DOHH2 (cell line): ENCODE data around the gene KCNQ1.

ENCODE experiments used
- EZH2phosphoT487 ChIP-seq: fragments of 200-600 bp; sonication (generic); IDR thresholded peaks from 2 replicates; pipeline ENCODE4 v1.6.1; 2017; ENCODE audit warnings: borderline replicate concordance, mild to moderate bottlenecking, antibody characterized with exemption, low read length, moderate library complexity, mixed read lengths
- TF ChIP-seq, protein P1 (sequence below): fragments of 200-600 bp; sonication (generic); IDR thresholded peaks from one replicate; pipeline ENCODE4 v1.5.1; 2014; ENCODE audit warnings: antibody characterized with exemption, mild to moderate bottlenecking, low read depth, low read length; ENCODE audit not compliant: poor library complexity, severe bottlenecking

DNA sequence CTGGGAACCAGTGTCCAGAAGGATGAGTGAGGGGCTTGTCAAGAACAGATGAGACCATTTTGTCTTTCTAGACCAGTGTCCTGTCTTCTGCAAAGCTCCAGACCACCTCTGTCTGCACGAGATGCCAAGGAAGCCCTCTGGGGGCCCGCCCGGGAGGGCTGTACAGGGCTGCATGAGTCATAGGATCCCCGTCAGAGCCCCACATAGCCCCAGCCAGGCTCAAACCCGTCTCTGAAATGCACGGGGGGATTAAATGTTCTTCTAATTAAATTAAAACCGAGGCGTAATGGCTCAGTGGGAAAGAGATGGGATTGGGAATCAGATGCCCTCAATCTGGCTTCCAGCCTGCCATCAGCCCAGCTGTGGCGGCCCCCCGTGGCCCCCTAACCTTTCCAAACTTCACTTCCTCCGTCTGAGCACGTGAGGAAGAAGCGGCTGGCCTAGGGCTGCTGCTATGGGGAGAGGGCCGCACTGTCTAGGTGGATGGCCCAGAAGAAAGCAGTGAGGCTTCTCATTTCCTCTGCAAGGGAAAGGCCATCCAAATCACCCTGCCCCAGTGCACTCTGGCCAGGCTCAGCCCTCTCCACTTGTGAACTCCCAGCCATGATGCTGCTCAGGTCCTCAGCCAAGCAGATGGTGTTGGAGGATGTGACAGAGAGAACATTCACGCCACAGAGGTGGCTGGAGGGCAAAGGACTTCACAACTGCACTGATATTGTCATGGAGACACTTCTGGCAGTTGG is 222.2 kb downstream of the KCNQ1 start:
- TF ChIP-seq, protein P1, sequence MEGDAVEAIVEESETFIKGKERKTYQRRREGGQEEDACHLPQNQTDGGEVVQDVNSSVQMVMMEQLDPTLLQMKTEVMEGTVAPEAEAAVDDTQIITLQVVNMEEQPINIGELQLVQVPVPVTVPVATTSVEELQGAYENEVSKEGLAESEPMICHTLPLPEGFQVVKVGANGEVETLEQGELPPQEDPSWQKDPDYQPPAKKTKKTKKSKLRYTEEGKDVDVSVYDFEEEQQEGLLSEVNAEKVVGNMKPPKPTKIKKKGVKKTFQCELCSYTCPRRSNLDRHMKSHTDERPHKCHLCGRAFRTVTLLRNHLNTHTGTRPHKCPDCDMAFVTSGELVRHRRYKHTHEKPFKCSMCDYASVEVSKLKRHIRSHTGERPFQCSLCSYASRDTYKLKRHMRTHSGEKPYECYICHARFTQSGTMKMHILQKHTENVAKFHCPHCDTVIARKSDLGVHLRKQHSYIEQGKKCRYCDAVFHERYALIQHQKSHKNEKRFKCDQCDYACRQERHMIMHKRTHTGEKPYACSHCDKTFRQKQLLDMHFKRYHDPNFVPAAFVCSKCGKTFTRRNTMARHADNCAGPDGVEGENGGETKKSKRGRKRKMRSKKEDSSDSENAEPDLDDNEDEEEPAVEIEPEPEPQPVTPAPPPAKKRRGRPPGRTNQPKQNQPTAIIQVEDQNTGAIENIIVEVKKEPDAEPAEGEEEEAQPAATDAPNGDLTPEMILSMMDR, result no peak
- no peak for TF ChIP-seq EZH2phosphoT487
